GM18511 (cell line): ENCODE data around the gene ICOSLG.
"Not testable (repeated sequence)": the region's sequence is repeated elsewhere in the genome, so short reads cannot be mapped to it uniquely, and the experiment has no call there.

Source experiments
- ATAC-seq: cut with Tn5 transposase; IDR thresholded peaks from one replicate; pipeline ENCODE4 v1.9.1; 2021; ENCODE audit warnings: mild to moderate bottlenecking, moderate library complexity; ENCODE audit not compliant: unreplicated experiment

ICOSLG gene

GRCh38 chr21:44184862-44185261 is 55.9 kb downstream of the ICOSLG start:
- not testable (repeated sequence) for ATAC-seq

- ATAC-seq = not testable (repeated sequence)
Observed at GRCh38 chr21:44182202-44182601, 58.5 kb downstream of the ICOSLG start.

GRCh38 chr21:44181506-44181905 is 59.2 kb downstream of the ICOSLG start:
- not testable (repeated sequence) for ATAC-seq

- not testable (repeated sequence) for ATAC-seq
Observed at GRCh38 chr21:44176127-44176526, 64.6 kb downstream of the ICOSLG start.

- peak; percentile 68 for ATAC-seq
Observed at GRCh38 chr21:44175189-44175588, 65.6 kb downstream of the ICOSLG start.
